ENCODE results near the gene CPTP. TPM values are rescaled to one million over a fixed set of nuclear protein-coding genes. Genes with fewer than 3 reads are reported as not detected.

Gene CPTP
- total and polyA plus RNA-seq, 8 donors = 10.6 to 25.2 (median 15.0) TPM

DNA sequence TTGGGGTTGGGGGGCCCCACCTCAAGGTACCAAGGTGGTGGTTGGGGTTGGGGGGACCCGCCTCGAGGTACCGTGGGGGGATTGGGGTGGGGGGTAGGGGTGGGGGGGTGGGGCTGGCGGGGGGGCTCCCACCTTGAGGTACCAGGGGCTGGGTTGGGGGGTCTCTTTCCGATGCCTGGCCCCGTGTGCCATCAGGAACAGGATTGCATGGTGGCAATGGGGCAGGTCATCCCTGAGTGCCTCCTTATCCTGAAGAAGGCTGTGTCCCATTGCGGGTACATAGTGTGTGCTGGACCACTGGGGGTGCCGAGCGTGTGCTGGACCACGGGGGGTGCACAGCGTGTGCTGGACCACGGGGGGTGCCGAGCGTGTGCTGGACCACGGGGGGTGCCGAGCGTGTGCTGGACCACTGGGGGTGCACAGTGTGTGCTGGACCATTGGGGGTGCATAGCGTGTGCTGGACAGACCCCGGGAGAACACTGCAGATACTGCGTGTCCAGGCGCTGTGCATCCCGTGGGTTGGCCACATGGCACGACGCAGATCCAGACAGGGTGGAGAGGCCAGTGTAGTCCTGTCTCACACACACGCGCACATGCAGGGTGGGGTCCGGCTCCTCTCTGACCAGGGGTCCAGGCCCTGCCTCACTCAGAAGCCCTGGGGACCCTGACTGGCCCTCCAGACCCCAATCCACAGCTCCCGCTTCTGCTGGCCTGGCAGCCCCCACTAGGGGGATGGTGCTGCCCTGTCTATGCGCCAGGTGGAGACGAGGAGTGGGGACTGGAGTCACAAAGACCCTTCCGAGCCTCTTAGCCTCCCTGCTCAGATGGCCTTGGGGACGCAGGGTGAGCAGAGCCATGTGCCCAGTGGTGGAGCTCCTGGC is 40.1 kb upstream of the CPTP start:
- no peak for TF ChIP-seq CTCF (IDR thresholded peaks at IDR 0.05)
- Histone ChIP-seq H3K4me3 (no peak overlapping the region), H3K9me3 (no peaks in the 10 kb centered on the region), H3K27me3 (peaks cover 8 to 43% of the 10 kb centered on the region in 2 donors), H3K27ac (no peak overlapping the region), H3K36me3 (no peaks in the 10 kb centered on the region), H3K4me1 (no peaks in the 10 kb centered on the region)
- ATAC-seq (no peak), DNase-seq (no peak)
- intact Hi-C loops (cut with DNase I) = no loop called here

DNA sequence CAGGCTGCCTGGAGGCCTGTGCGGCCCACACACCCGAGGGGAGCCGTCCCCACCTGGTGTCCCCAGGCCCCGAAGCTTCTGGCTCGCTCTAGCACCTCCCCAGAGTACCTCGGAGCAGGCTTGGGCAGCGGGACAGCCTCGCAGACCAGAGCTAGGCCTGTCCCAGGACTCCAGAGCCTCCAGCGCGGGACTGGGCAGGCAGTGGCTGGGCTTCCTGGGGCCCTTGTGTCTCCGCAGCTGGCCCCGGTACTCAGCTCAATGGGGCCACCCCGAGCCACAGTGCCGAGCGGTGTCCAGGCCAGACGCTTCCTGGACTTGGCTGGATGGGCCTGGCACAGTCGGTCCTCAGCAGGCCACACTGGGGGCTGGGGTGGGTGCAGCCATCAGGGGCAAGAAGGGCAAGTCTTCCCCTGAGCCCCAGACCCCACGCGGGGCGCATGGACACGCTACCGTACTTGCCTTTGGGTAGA is 39.5 kb upstream of the CPTP start:
- H3K9me3 ChIP-seq = no peaks in the 10 kb centered on the region
- no peaks in the 10 kb centered on the region for H3K4me1 ChIP-seq
- H3K4me3 ChIP-seq = no peak overlapping the region
- intact Hi-C loops (cut with DNase I) = no loop called here
- peaks cover 8 to 43% of the 10 kb centered on the region in 2 donors for H3K27me3 ChIP-seq
- no peak overlapping the region for H3K27ac ChIP-seq
- H3K36me3 ChIP-seq = no peaks in the 10 kb centered on the region
- DNase-seq = peak in 1 of 4 donors; percentile 70
- TF ChIP-seq CTCF (IDR thresholded peaks at IDR 0.05) = no peak
- ATAC-seq = no peak

GRCh38 chr1:1285611-1286311 is 38.8 kb upstream of the CPTP start:
- Histone ChIP-seq H3K27ac (no peak overlapping the region), H3K36me3 (no peaks in the 10 kb centered on the region), H3K4me3 (no peak overlapping the region), H3K9me3 (no peaks in the 10 kb centered on the region), H3K27me3 (peaks cover 8 to 43% of the 10 kb centered on the region in 2 donors), H3K4me1 (no peaks in the 10 kb centered on the region)
- TF ChIP-seq CTCF (IDR thresholded peaks at IDR 0.05) = no peak
- ATAC-seq (no peak), DNase-seq (peak in 1 of 4 donors; percentile 75)
- intact Hi-C loops (cut with DNase I) = no loop called here

DNA sequence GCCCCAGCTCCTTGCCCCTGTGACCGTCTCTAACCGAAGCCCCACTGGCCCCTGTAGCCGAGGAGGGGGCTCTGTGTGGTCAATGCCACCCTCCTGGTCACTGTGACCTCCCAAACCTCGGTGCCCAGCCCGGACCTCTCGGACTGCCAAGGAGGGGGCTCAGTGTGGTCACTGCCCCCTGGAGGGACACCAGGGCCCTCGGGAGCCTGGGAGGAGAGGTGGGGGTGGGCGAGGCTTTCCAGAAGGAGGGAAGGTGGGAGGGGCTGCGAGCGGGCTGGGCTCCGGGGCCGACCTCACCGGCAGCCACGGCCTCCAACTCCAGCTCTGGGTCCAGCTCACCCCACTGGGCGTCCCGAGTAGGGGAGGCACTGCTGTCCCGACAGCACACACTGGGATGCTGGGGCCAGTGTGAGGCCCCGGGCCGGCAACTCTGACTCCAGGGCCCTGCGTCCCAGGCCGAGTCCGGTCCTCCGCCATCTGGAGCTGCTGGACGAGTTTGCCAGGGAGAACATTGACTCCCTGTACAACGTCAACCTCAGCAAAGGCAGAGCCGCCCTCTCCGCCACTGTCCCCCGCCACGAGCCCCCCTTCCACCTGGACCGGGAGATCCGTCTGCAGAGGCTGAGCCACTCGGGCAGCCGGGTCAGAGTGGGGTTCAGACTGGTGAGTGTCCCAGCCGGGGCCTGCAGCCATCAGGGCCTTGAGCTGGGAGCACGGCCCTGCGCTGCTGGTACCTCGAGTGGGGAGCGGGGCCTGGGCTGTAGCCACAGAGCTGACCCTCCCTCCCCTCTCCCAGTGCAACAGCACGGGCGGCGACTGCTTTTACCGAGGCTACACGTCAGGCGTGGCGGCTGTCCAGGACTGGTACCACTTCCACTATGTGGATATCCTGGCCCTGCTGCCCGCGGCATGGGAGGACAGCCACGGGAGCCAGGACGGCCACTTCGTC is 38.0 kb upstream of the CPTP start:
- Histone ChIP-seq H3K4me1 (no peaks in the 10 kb centered on the region), H3K36me3 (no peaks in the 10 kb centered on the region), H3K9me3 (no peaks in the 10 kb centered on the region), H3K4me3 (no peak overlapping the region), H3K27ac (no peak overlapping the region), H3K27me3 (peaks cover 8 to 43% of the 10 kb centered on the region in 2 donors)
- no peak for ATAC-seq
- intact Hi-C loops (cut with DNase I) = no loop called here
- TF ChIP-seq CTCF (IDR thresholded peaks at IDR 0.05) = no peak
- peak in 1 of 4 donors; percentile 74 for DNase-seq

Data from left lung (tissue), 10 donors.